GM19023 (cell line): Measurements from ENCODE around the gene RXFP1.
"Not testable (repeated sequence)": the region's sequence is repeated elsewhere in the genome, so short reads cannot be mapped to it uniquely, and the experiment has no call there.

Experiments
- ATAC-seq: cut with Tn5 transposase; IDR thresholded peaks from one replicate; pipeline ENCODE4 v1.9.1; 2021; ENCODE audit warnings: mild to moderate bottlenecking, moderate library complexity; ENCODE audit not compliant: unreplicated experiment

Gene RXFP1

DNA sequence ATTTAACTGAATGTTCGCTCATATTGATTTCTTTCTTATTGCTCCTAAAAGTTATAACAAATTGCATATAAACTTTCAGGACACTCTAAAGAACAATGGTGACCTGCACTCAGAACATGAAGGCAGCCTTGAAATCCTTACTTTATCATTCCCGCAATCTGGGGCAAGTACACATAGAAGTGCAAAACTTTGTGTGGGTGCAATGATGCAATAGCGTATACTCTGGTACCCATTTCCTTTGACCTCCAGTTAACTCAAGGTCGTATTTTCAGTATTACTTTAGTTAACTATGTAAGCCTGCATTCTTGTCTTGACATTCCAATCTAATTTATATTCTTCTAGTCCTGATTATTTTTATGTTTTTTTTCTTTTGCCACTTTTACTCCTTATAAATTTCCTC lies 85.3 kb downstream of the RXFP1 start:
- no peak for ATAC-seq

DNA sequence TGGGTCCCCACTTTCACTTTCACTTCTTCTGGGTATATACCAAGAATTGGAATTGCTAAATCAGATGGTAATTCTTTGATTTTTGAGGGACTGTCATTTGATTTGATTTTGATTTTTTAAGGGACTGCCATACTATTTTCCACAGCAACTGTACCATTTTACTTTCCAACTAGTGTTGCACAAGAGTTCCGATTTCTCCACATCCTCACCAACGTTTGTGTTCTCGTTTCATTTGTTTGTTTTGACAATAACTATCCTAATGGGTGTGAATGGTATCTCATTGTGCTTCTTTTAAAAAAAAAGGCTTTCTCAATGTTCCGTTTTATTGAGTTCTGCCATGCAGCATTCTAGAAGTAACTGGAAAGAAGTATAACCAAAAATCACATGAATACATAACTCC lies 87.4 kb downstream of the RXFP1 start:
- no peak for ATAC-seq

DNA sequence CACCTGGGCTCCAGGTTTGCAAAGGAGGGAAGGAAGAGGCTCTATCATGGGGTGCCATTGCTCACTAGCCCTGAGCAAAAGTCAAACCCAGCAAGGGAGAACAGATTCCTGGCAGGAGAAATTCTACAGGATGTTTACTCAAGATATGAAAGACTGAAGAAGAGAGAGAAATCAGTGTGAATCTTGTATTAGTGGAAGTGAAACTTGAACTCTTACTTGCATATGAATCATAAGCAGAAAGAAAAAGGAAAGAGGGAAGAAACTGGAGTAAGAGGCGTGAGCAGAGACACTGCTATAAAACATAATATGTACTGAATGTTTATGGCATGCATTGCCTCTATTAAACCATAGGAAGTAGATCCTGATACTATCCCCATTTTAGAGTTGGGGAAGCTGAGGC lies 89.1 kb downstream of the RXFP1 start:
- ATAC-seq: peak; percentile 85

DNA sequence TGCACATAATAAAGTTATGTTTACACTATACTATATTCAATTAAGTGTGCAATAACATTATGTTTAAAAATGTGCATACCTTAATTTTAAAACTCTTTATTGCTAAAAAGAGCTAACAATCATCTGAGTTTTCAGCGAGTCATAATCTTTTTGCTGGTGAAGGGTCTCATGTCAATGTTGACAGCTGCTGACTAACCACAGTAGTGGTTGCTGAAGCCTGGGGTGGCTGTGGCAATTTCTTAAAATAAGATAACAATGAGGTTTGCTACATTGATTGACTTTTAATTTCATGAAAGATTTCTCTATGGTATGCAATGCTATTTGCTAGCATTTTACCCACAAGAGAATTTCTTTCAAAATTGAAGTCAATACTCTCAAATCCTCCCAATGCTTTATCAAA lies 91.4 kb downstream of the RXFP1 start:
- no peak for ATAC-seq

DNA sequence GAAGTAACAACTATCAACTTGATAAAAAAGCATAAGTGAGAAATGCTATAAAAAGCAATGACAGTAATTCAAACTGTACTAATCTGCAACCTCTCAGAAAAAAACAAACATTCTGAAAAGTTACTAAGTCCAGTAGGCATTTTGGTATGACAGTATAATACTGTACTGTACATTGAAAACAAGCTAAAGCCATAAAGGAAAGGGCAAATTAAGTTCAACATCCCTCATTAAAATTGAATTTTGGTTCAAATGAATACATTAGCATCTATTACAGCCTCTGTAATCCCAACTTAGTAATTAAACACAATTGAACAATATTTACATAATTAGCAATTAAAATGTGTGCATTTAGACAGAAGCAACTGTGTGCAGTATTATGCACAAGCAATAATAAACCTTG lies 96.3 kb downstream of the RXFP1 start:
- no peak for ATAC-seq

DNA sequence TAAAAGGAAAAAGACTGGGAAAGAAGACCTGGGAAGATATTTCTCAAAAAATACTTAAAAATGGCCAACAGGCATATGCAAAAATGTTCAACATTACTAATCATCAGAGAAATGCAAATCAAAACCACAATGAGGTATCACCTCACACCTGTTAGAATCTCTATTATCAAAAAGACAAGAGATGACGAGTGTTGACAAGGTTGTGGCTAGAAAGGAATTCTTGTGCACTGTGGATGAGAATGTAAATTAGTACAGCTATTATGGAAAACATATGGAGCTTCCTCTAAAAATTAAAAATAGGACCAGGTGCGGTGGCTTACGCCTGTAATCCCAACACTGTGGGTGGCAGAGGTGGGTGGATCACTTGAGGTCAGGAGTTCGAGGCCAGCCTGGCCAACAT lies 100.0 kb downstream of the RXFP1 start:
- ATAC-seq: no peak

DNA sequence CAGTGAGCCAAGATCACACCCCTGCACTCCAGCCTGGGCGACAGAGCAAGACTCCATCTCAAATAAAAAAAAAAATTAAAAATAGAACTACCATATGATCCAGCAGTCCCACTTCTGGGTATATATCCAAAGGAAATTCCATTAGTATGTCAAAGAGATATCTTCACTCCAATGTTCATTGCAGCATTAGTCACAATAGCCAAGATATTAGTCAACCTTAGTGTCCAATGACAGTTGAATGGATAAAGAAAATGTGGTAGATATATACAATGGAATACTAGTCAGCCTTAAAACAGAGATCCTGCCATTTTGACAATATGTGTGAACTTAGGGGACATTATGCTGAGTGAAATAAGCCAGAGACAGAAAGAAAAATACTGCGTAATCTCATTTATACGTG lies 100.6 kb downstream of the RXFP1 start:
- ATAC-seq: no peak

DNA sequence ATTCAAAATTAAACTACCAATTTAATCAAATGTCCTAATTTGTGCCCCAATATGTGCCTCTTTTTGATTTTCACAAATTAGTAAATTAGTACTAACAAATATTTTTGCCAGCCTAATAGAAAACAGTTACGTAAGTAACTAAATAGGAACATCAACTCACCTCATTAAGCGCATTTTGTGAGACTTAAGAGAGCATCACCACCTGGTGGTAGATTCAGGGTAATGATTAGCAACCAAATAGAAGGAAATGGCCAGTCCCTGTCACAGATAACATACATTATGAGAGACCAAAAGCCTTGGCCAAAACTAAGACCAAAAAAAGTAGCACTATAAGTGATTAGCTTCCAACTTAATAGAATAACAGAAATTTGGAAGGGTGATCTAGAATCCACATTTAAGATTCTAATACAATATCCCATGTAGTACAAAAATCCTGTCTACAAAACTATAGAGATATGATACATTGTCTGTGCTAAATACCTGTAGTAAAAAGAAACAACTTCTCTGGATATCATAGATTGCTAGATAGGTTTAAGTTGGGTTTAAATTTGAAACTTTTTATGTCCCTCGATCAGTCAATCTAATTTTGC lies 103.3 kb downstream of the RXFP1 start:
- ATAC-seq: peak; percentile 91

DNA sequence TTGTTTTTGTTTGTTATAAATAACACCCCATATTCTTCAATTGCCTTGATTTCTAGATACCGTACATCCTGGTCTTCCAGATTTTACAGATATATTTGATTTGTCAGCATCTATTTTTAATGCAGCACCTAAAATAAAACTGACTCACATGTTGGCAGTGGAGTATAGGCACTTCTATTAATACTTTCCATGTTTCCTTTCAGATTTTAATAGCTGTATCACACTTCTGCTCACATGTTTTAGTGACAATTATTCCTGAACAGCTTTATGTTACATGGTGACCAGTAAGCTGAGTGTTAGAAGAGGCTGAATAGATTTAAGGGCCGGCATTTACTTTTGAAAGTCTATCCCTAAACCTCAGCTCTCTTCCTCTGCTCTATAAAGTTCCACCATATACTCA lies 103.9 kb downstream of the RXFP1 start:
- ATAC-seq: no peak

DNA sequence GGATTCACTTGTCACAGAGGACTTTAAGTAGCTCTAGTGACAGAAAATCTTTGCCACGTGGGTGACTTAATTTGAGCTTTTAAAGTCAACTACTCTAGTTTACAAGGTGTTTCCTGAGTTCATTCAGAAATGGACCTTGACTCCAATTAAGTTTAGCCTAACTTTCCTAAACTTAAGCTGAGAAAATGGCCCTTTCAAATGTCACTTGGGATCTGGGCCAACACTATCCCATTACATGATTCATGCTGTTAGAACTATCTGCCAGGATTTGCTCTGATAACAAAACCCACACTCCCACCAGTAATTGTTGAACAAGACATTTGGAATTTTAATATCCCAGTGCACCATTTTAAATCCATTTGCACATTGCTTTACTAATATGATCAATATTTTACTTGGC lies 109.2 kb downstream of the RXFP1 start:
- no peak for ATAC-seq

DNA sequence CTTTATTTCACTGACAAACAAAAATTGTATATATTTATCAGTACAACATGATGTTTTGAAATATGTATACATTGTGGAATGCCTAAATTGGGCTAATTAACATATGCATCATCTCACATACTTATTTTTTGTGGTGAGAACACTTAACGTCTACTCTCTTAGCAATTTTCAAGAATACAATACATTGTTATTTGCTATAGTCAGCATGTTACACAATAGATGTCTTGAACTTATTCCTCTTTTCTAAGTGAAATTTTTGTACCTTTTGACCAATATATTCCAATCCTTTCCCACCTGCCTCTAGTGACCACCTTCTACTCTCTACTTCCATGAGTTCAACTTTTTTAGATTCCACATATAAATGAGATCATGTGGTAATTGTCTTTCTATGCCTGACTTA lies 114.9 kb downstream of the RXFP1 start:
- ATAC-seq: no peak

DNA sequence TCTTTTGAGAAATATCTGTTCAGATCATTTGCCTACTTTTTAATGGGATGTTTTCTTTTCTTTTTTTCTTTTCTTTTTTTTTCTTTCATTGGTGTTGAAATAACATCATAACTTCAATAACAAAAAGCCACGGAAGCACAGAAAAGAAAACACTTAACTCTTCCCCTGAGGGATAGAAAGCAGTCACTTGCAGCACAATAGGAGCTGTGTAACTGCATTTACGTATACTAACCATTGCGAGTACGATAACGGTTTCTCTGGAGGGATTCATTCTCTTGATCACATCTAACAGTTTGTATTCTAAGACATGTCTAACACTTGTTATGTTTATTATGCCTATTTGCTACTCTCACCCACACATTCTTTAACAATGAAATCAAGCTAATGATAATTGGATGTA lies 122.7 kb downstream of the RXFP1 start:
- no peak for ATAC-seq

DNA sequence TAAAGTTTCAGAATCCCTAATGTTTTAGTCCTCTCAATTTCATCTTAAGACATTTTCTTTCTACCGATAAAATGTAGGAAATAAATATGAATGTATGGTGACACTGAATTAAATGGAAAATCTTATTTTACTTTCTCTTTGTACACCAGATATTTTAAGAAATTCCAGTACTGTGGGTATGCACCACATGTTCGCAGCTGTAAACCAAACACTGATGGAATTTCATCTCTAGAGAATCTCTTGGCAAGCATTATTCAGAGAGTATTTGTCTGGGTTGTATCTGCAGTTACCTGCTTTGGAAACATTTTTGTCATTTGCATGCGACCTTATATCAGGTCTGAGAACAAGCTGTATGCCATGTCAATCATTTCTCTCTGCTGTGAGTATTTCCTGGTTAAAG lies 123.1 kb downstream of the RXFP1 start:
- no peak for ATAC-seq

DNA sequence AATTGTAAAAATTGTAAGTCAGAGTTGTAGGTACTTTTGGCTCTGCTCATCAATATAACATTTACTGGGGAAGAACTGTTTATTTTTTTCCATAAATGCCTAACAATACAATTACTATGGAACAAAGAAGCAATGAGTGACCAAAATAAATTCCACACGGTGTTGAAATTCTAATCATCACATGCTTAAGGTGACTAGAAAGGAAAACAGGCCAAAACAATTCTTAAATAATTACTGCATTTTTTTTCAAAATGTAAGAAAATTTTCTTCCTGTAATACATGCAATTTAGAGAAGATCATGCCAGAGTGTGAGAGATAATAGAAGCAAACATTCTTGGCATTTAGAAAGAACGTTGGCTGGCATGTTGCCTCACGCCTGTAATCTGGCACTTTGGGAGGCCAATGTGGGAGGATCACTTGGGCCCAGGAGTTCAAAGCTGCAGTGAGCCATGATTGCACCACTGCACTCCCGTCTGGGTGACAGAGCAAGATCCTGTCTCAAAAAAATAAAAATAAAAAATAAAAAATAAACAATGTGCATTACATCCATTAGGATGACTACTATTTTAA lies 127.5 kb downstream of the RXFP1 start:
- ATAC-seq: no peak

DNA sequence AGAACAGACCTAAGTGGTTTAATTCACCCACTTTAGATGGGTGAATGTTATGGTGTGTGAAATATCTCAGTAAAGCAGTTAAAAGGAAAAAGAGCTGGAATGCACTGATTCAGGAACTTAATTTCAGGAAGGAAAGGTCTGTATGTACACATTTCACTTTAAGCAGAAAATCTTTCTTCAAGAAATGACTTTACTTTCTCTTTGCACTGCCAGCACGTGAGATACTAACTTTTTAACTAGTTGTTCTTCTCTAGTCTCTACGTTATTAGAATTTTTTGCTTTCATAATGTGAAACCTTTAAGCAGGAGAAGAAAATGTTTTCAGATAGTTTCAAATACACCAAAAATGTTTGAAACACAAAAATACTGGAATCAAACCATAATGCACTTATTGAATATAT lies 131.2 kb downstream of the RXFP1 start:
- no peak for ATAC-seq

DNA sequence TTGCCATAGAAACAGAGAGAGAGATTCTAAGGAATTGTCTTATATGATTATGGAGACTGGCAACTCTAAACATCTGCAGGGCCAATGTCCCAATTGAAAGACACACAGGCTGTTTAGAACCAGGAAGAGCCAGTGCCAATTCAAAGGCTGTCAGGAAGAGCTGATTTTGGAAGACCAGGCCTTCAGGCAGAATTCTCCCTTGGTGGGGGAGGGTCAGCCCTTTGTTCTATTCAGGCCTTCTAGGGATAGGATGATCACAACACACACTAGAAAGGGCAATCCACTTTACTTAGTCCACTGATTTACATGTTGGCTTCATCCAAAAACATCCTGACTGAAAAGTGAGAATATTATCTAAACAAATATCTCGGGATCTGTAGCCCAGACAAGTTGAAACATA lies 134.8 kb downstream of the RXFP1 start:
- ATAC-seq: no peak

DNA sequence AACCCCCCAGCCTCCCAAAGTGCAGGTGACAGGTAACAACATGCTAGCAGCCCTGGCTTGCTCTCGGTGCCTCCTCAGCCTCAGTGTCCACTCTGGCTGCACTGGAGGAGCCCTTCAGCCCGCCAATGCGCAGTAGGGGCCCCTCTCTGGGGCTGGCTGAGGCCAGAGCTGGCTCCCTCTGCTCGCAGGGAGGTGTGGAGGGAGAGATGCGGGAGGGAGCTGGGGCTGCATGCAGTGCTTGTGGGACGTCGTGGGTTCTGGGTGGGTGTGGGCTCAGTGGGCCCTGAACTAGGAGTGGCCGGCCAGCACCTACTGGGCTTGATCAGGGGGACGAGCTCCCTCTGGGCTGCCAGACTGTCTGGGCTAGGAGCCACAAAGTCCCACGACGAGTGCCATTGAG lies 135.6 kb downstream of the RXFP1 start:
- no peak for ATAC-seq

DNA sequence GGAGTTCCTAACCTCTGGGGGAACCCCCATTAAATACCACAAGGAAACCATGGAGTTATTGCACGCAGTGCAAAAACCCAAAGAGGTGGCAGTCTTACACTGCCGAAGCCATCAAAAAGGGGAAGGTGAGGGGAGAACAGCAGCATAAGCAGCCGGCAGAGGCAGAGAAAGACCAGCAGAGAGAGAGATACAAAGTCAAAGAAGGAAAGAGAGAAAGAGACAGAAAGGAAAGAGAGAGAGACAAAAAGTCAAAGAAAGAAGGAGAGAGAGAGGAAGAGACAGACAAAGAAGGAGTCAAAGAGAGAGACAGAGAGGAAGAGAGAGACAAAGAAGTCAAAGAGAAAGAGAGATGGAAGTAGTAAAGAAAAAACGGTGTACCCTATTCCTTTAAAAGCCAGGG lies 141.6 kb downstream of the RXFP1 start:
- ATAC-seq: not testable (repeated sequence)

DNA sequence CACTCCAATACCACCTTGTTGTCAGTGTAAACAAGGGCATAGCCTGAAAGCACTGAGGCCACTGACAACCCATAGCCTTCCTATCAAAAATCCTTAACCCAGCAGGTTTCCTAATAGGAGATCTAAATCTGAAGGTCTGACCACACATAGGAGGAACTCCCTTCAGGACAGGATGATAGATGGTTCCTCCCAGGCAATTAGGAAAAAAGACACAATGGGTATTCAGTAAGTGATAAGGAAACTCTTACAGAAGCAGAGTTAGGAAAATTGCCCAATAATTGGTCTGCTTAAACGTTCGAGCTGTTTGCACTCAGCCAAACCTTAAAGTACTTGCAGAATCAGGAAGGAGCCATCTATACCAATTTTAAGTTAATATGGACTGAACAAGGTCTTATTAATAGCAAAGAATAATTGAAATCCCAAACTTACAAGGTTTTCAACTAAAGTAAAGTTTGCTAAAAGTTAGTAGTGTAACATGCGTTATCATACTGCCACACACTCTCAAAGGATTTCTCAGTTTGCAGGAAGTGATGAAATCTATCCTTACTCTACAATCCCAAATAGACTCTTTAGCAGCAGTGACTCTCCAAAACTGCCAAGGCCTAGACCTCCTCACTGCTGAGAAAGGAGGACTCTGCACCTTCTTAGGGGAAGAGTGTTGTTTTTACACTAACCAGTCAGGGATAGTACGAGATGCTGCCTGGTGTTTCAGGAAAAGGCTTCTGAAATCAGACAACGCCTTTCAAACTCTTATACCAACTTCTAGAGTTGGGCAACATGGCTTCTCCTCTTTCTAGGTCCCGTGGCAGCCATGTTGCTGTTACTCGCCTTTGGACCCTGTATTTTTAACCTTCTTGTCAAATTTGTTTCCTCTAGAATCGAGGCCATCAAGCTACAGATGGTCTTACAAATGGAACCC lies 142.3 kb downstream of the RXFP1 start:
- not testable (repeated sequence) for ATAC-seq

DNA sequence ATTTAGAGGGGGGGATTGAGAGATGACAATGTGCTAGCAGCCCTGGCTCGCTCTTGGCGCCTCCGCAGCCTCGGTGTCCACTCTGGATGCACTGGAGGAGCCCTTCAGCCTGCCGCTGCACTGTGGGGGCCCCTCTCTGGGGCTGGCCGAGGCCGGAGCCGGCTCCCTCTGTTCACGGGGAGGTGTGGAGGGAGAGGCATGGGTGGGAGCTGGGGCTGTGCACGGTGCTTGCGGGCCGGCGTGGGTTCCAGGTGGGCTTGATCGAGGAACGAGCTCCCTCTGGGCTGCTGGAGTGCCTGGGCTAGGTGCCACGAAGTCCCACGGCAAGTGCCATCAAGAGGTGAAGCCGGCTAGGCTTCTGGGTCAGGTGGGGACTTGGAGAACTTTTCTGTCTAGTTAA lies 143.1 kb downstream of the RXFP1 start:
- no peak for ATAC-seq

DNA sequence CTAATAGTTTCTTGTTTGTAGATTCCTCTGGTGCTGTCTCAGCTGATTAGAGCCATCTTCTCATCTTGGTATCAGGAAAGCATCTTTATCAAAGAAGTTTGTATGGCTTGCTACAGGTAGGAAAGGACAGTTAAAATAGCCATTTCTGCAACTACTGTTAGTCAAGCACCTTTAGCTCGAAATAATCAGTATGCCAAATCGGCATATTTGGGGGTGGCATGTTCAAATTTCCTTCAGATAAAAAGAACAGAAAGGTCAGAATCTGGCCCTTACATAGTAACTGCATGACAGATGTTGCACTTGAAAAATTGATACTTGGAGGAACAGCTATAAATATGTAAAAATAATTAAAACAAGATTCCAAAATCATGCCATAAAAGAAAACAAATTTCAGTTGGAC lies 145.2 kb downstream of the RXFP1 start:
- no peak for ATAC-seq

DNA sequence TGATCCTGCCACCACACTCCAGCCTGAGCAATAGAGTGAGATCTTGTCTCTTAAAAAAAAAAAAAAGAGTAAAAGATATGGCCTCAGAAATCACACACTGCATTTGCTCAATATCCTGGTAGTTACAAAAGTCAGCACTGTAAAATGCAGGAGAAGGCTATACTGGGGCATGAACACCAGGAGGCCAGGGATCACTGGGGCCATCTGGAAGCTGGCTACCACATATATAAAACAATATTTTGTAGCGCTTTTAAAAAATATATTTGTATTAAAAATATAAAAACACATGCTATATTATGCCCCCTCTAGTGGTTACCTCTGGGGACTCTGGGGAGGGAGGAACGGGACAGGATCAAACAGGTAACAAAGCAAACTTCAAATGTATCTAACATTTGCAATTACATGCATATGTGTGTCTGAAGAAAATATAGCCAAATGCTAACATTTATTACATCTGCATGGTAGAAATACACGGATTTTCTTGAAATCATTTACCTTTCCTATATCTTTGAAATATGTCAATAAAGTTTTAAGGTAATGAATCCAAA lies 146.0 kb downstream of the RXFP1 start:
- ATAC-seq: no peak
